Cardiac muscle cell (in vitro differentiated cells and primary cell): Measurements from ENCODE around the gene AP2S1. TPM values are rescaled to one million over a fixed set of nuclear protein-coding genes. Genes with fewer than 3 reads are reported as not detected.
A peak's percentile ranks its signal among the peaks of the same experiment; 100 is the strongest.

Source experiments
- DNase-seq, 2 donors: peaks; one replicate each; pipeline versions ENCODE4 v3.0.0 to v3.0.0-alpha.2; 2010 to 2017; ENCODE audit warnings: low read depth in 1 of 2, low spot score in 1 of 2
- H3K27ac ChIP-seq: fragments of 200-600 bp; sonication (generic); 2 replicates; pipeline ENCODE4 v1.5.1; 2016
- H3K27me3 ChIP-seq: fragments of 200-600 bp; sonication (generic); 2 replicates; pipeline ENCODE4 v1.6.0; 2016; ENCODE audit warnings: control low read depth
- H3K36me3 ChIP-seq: fragments of 200-600 bp; sonication (generic); 2 replicates; pipeline ENCODE4 v1.5.1; 2016; ENCODE audit warnings: control low read depth
- H3K4me1 ChIP-seq: fragments of 200-600 bp; sonication (generic); 2 replicates; pipeline ENCODE4 v1.8.1; 2017; ENCODE audit warnings: low read depth, mild to moderate bottlenecking, mixed run types
- H3K4me3 ChIP-seq: fragments of 200-600 bp; sonication (generic); 2 replicates; pipeline ENCODE4 v1.5.1; 2016; ENCODE audit warnings: mild to moderate bottlenecking
- H3K9me3 ChIP-seq: fragments of 200-600 bp; sonication (generic); 2 replicates; pipeline ENCODE4 v1.5.1; 2017; ENCODE audit warnings: low read depth, mild to moderate bottlenecking, control low read depth
- CTCF ChIP-seq: IDR thresholded peaks from 2 replicates; pipeline ENCODE4 v1.5.1; 2012; ENCODE audit warnings: low read depth, mild to moderate bottlenecking, low read length
- polyA plus RNA-seq: library from polyadenylated mRNA; unstranded; fragments of >200 nt; fragmentation: Nextera tagmentation; extraction: Ambion mirVana; gene quantifications from 2 replicates; pipeline ENCODE4 v1.2.1, GENCODE V29; 2016
- total RNA-seq: library from RNA; depleted of rRNA; stranded (reverse); fragments of >200 nt; gene quantifications from 2 replicates; pipeline ENCODE4 v1.2.3, GENCODE V29; 2016

The AP2S1 gene
- total and polyA plus RNA-seq, 2 experiments from 2014 or later = 76.5 to 260 TPM

- Histone ChIP-seq H3K9me3 (no peaks in the 10 kb centered on the region), H3K4me1 (peaks cover 31% of the 10 kb centered on the region), H3K36me3 (no peaks in the 10 kb centered on the region), H3K27ac (peak overlapping the region; percentile 56), H3K4me3 (peak overlapping the region; percentile 12), H3K27me3 (no peaks in the 10 kb centered on the region)
- TF ChIP-seq CTCF = no peak
- DNase-seq = peak; percentile 36 to 84
Observed at GRCh38 chr19:46863818-46864629, 13.4 kb upstream of the AP2S1 start.

DNA sequence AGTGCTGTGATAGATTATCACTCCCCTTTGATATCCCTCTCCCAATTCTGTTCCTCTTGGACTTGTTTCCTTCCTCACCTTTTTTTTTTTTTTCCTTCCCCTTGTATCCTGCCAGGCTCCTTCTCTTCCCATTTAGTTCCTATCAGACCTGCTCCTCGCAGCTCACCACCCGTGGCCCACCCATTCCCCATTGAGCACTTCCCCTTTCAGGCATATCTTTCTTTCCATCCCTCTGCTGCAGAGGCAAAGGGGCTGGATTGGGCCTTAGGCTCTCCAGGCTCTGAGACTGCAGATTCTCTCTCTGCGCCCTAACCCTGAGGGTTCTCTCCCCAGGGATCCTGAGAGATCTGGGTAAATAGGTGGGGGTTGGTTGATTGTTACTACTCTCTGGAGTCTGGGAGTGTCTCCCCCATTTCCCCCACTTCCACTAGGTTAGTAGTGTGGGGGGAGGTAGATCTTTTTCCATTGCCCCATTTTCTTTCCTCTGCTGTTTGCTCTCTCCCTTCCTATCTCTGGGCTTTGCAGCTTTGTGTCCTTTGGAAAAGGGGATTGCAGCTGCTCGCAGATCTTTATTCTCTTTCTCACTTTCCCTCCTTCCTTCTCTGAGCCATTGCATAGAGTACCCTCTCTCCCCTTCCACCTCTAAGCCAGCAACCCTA lies 12.5 kb upstream of the AP2S1 start:
- no peaks in the 10 kb centered on the region for H3K36me3 ChIP-seq
- H3K4me1 ChIP-seq = peaks cover 31% of the 10 kb centered on the region
- no peaks in the 10 kb centered on the region for H3K27me3 ChIP-seq
- peak overlapping the region; percentile 66 for H3K4me3 ChIP-seq
- H3K27ac ChIP-seq = peak overlapping the region; percentile 56
- peak in 1 of 2 donors; percentile 8 for DNase-seq
- no peak for TF ChIP-seq CTCF
- no peaks in the 10 kb centered on the region for H3K9me3 ChIP-seq

DNA sequence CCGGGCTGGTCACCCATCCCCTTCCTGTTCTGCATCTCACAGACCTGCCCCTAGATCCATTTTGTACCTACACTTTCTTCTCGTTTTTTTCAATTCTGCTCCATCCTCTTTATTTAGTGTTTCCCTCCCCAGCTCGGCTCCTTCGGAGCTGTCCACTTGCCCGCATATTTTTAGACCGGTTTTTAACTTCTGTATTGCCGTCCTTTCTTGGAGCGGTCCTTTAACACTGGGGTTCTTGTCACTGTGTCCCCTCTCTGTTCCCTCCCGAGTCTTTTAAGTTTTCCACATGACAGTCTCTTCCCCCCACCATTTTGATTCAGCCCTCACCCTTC lies 11.8 kb upstream of the AP2S1 start:
- Histone ChIP-seq H3K36me3 (no peaks in the 10 kb centered on the region), H3K4me3 (peak overlapping the region; percentile 66), H3K4me1 (peaks cover 31% of the 10 kb centered on the region), H3K9me3 (no peaks in the 10 kb centered on the region), H3K27me3 (no peaks in the 10 kb centered on the region), H3K27ac (peak overlapping the region; percentile 98)
- no peak for TF ChIP-seq CTCF
- peak in 1 of 2 donors; percentile 39 for DNase-seq

- peak in 1 of 2 donors; percentile 63 for DNase-seq
- H3K4me3 ChIP-seq = peak overlapping the region; percentile 66
- TF ChIP-seq CTCF = no peak
- no peaks in the 10 kb centered on the region for H3K9me3 ChIP-seq
- H3K27ac ChIP-seq = peak overlapping the region; percentile 98
- no peaks in the 10 kb centered on the region for H3K27me3 ChIP-seq
- no peaks in the 10 kb centered on the region for H3K36me3 ChIP-seq
- H3K4me1 ChIP-seq = peaks cover 25% of the 10 kb centered on the region
Observed at GRCh38 chr19:46861691-46862502, 11.3 kb upstream of the AP2S1 start.

DNA sequence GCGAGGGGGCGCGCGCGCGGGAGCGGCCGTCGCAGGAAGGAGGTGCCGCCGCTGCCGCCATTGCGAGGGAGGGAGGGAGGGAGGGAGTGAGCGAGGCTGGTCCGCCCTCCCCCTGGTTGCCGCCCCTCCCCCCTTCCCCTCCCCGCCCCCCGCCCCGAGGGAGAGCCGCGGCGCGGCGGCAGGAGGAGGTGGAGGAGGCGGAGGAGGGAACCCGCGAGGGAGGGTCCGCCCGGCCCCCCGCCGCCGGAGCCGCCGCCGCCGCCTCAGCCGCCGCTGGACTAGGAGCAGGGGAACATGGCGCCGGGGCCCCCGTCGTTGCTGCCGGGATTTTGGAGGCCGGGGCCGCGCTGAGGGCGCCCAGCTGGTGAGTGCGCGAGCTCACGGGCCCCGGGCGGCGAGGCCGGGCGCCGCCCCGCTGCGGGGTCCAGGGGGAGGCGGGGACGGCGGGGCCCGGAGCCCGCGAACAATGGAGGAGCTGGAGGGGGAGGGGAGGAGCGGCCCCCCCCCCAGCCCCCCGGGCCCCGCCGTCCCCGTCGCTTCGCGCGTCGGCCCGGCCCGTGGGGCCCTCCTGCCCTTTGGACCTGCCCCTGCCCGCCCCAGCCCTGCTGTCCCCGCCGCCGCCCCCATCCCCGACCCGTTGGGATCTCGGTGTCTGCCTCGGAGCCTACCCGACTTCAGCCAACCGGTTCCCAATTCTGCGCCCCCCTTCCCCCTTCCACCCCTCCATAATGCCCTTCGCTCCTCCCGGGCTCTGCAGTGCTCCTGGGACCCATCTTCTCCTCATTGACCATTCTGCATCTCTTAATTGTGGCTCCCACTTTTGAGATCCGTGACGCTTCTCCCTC lies 10.4 kb upstream of the AP2S1 start, which contains the start of gene ARHGAP35:
Gene ARHGAP35 (plus strand): TSS at position 152 of the 845 bp plus-strand sequence. CDS start 57,679 bp downstream, outside the sequence.
- H3K27me3 ChIP-seq = no peaks in the 10 kb centered on the region
- no peaks in the 10 kb centered on the region for H3K36me3 ChIP-seq
- H3K27ac ChIP-seq = peak within 1 kb of the TSS; percentile 98
- H3K4me3 ChIP-seq = peak within 1 kb of the TSS; percentile 66
- no peak for DNase-seq
- H3K9me3 ChIP-seq = no peaks in the 10 kb centered on the region
- TF ChIP-seq CTCF = no peak
- H3K4me1 ChIP-seq = peaks cover 24% of the 10 kb centered on the region
